Esophagus muscularis mucosa (tissue), 4 donors: ENCODE data around the gene HTATSF1.

Source experiments
- EP300 ChIP-seq: sonication (generic); formaldehyde crosslinking; IDR thresholded peaks from one replicate; pipeline ENCODE4 v1.6.1; 2017; ENCODE audit warnings: antibody characterized with exemption
- POLR2A ChIP-seq: fragments of 450-650 bp; IDR thresholded peaks from one replicate; pipeline ENCODE4 v1.6.1; 2017; ENCODE audit warnings: antibody characterized with exemption, moderate library complexity, mild to moderate bottlenecking, low read depth
- POLR2AphosphoS5 ChIP-seq, 2 donors: sonication (generic); formaldehyde crosslinking; IDR thresholded peaks; one replicate each; pipeline ENCODE4 v1.6.1; 2017; ENCODE audit warnings: antibody characterized with exemption in 2 of 2
- TF ChIP-seq, protein P1 (sequence below), 3 experiments: fragments of 200-600 bp in 2 of 3; fragments of 450-650 bp in 1 of 3; sonication (generic) in 2 of 3; IDR thresholded peaks; one replicate each; pipeline ENCODE4 v1.5.1; 2017 to 2019; ENCODE audit warnings: antibody characterized with exemption in 3 of 3, mild to moderate bottlenecking in 2 of 3, moderate library complexity in 1 of 3

DNA sequence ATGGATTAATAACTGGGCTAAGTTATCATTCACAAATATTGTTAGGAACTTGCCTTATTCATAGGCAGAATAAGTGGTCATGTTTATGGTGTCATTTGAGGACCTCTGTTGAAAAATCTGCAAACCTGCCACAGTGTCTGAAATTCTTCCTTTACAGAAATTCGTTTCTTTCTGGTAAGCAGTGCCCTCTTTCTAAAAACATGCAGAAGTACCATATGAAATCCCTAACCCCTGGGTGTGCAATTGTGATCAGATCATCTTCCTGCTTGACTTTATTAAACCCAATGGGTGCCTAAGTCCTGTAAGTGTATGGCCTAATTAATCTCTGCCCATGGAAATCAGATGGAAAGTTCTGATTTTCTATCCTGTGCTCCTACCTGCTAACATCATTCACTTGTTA, 4.4 kb upstream of the HTATSF1 start:
- TF ChIP-seq, protein P1, sequence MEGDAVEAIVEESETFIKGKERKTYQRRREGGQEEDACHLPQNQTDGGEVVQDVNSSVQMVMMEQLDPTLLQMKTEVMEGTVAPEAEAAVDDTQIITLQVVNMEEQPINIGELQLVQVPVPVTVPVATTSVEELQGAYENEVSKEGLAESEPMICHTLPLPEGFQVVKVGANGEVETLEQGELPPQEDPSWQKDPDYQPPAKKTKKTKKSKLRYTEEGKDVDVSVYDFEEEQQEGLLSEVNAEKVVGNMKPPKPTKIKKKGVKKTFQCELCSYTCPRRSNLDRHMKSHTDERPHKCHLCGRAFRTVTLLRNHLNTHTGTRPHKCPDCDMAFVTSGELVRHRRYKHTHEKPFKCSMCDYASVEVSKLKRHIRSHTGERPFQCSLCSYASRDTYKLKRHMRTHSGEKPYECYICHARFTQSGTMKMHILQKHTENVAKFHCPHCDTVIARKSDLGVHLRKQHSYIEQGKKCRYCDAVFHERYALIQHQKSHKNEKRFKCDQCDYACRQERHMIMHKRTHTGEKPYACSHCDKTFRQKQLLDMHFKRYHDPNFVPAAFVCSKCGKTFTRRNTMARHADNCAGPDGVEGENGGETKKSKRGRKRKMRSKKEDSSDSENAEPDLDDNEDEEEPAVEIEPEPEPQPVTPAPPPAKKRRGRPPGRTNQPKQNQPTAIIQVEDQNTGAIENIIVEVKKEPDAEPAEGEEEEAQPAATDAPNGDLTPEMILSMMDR (IDR thresholded peaks at IDR 0.05) = no peak
- TF ChIP-seq POLR2A = no peak
- TF ChIP-seq POLR2AphosphoS5 (IDR thresholded peaks at IDR 0.05) = no peak
- no peak for TF ChIP-seq EP300
